Spleen (tissue), 11 donors: ENCODE data around the gene SEC22C. TPM values are rescaled to one million over a fixed set of nuclear protein-coding genes. Genes with fewer than 3 reads are reported as not detected.

Experiments
- DNase-seq: peaks from one replicate; pipeline ENCODE4 v3.0.0-alpha.2; 2020
- H3K27ac ChIP-seq, 8 donors: fragments of 200-600 bp; sonication (generic) in 7 of 8; 1 replicate in 4 of 8; 2 replicates in 4 of 8; pipeline versions ENCODE4 v1.5.0 to v1.8.0; 2016 to 2021; ENCODE audit warnings: inconsistent platforms in 4 of 8, mild to moderate bottlenecking in 4 of 8, moderate library complexity in 1 of 8
- H3K27me3 ChIP-seq, 7 donors: fragments of 200-600 bp; sonication (generic) in 6 of 7; replicated peaks in 1 of 7; 1 replicate in 4 of 7; 2 replicates in 3 of 7; pipeline versions ENCODE4 v1.5.0 to v1.8.0; 2016 to 2021; ENCODE audit warnings: inconsistent platforms in 3 of 7, mild to moderate bottlenecking in 1 of 7
- H3K36me3 ChIP-seq, 6 donors: fragments of 200-600 bp; sonication (generic) in 5 of 6; 1 replicate in 4 of 6; 2 replicates in 2 of 6; pipeline versions ENCODE4 v1.5.0 to v1.8.0; 2016 to 2021; ENCODE audit warnings: inconsistent platforms in 2 of 6
- H3K4me1 ChIP-seq, 6 donors: fragments of 200-600 bp; sonication (generic) in 5 of 6; 1 replicate in 3 of 6; 2 replicates in 3 of 6; pipeline versions ENCODE4 v1.5.0 to v1.8.0; 2016 to 2021; ENCODE audit warnings: inconsistent platforms in 3 of 6
- H3K4me3 ChIP-seq, 8 donors: fragments of 200-600 bp; sonication (generic) in 7 of 8; 1 replicate in 4 of 8; 2 replicates in 4 of 8; pipeline versions ENCODE4 v1.5.0 to v1.8.0; 2016 to 2021; ENCODE audit warnings: inconsistent platforms in 4 of 8, mild to moderate bottlenecking in 4 of 8, moderate library complexity in 2 of 8
- H3K9me3 ChIP-seq, 8 donors: fragments of 200-600 bp; sonication (generic) in 7 of 8; 1 replicate in 4 of 8; 2 replicates in 4 of 8; pipeline versions ENCODE4 v1.5.0 to v1.8.0; 2016 to 2021; ENCODE audit warnings: inconsistent platforms in 4 of 8
- POLR2A ChIP-seq, 3 donors: fragments of 450-650 bp; IDR thresholded peaks; one replicate each; pipeline ENCODE4 v1.5.1; 2017; ENCODE audit warnings: antibody characterized with exemption in 3 of 3, mild to moderate bottlenecking in 1 of 3
- POLR2AphosphoS5 ChIP-seq, 3 donors: sonication (generic); formaldehyde crosslinking; IDR thresholded peaks; one replicate each; pipeline ENCODE4 v1.5.1; 2017; ENCODE audit warnings: antibody characterized with exemption in 3 of 3
- WGBS, 5 donors: extraction: QIAGEN DNeasy Blood & Tissue Kit in 3 of 5; methylation state at CpG; one replicate each; pipeline versions ENCODE4 v1.1.5 to v1.1.7; 2013 to 2018; 5-methylcytosine and 5-hydroxymethylcytosine counted together
- intact Hi-C: fragments of 100-400 bp; cut with DNase I; formaldehyde crosslinking; loops from one replicate; pipeline ENCODE4 v1.15.0; 2023; ENCODE audit warnings: low total_unique reads
- polyA plus RNA-seq, 3 donors: library from polyadenylated mRNA; stranded (reverse); fragments of 200-250 nt; gene quantifications; one replicate each; pipeline ENCODE4 v1.2.1, GENCODE V29; 2013
- total RNA-seq, 7 donors: library from RNA; depleted of rRNA in 3 of 7; stranded (reverse); fragments of >200 nt in 3 of 7; fragmentation: NEBNext Ultra II Directional in 4 of 7; extraction: Animal tissue kit (Norgen Biotek cat#: 25700) in 4 of 7; gene quantifications; one replicate each; pipeline versions ENCODE4 v1.1.0 to v1.2.1, GENCODE V29; 2016 to 2021
- TF ChIP-seq, protein P1 (sequence below), 11 experiments: fragments of 200-600 bp in 7 of 11; fragments of 450-650 bp in 4 of 11; sonication (generic) in 4 of 11; IDR thresholded peaks in 8 of 11; conservative IDR thresholded peaks in 3 of 11; 1 replicate in 7 of 11; 2 replicates in 4 of 11; pipeline versions ENCODE4 v1.4.0 to v1.8.0; 2016 to 2021; ENCODE audit warnings: antibody characterized with exemption in 11 of 11, inconsistent platforms in 4 of 11, mild to moderate bottlenecking in 1 of 11
- donor health status: healthy with polysubstance abuse.
- donor health status: DM: no; HTN: no; CAD: no; lungs with moderate emphysema.
- donor health status: DM: no; HTN: no; CAD: no.
- donor health status: Bipolar disorder and iron deficiency.
- donor health status: healthy.
- donor health status: DM: no; HTN: no; CAD: no.
- donor health status: DM: yes; HTN: yes; CAD: no.

SEC22C gene
- total and polyA plus RNA-seq, 10 donors, result 13.5 to 58.2 (median 37.8) TPM

DNA sequence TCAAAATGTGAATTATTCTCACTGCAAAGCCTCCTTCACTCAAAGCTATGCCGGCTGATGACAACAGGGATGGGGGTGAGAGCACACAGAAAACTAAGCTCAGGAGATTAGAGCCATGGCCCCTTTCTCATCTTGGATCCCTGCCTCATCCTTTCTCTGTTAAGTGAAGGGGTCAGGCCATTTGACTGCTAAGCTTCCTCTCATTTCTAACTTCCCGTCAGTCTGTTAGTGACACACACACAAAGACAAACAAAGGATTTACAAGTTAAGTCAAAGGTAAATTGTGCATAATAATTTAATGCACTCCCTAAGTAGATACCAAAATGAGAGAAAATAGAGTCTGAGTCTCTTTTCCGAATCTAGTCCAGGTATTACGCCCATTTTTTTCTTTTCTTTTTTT is 10.0 kb upstream of the SEC22C start:
- no peak for DNase-seq
- Histone ChIP-seq H3K27ac (peak overlapping the region; percentile 51 to 94 (median 90)), H3K36me3 (peaks cover 0 to 47% (median 14%) of the 10 kb centered on the region in 6 donors), H3K4me3 (peak overlapping the region in 7 of 8 donors; percentile 47 to 84 (median 70)), H3K9me3 (no peaks in the 10 kb centered on the region), H3K27me3 (no peaks in the 10 kb centered on the region), H3K4me1 (peaks cover 15 to 42% (median 27%) of the 10 kb centered on the region in 6 donors)
- intact Hi-C loops, result no loop called here
- no peak for TF ChIP-seq POLR2A (IDR thresholded peaks at IDR 0.05)
- TF ChIP-seq, protein P1, sequence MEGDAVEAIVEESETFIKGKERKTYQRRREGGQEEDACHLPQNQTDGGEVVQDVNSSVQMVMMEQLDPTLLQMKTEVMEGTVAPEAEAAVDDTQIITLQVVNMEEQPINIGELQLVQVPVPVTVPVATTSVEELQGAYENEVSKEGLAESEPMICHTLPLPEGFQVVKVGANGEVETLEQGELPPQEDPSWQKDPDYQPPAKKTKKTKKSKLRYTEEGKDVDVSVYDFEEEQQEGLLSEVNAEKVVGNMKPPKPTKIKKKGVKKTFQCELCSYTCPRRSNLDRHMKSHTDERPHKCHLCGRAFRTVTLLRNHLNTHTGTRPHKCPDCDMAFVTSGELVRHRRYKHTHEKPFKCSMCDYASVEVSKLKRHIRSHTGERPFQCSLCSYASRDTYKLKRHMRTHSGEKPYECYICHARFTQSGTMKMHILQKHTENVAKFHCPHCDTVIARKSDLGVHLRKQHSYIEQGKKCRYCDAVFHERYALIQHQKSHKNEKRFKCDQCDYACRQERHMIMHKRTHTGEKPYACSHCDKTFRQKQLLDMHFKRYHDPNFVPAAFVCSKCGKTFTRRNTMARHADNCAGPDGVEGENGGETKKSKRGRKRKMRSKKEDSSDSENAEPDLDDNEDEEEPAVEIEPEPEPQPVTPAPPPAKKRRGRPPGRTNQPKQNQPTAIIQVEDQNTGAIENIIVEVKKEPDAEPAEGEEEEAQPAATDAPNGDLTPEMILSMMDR (IDR thresholded peaks at IDR 0.05 in 8 of 11, conservative IDR thresholded peaks at IDR 0.05 in 3 of 11), result no peak
- TF ChIP-seq POLR2AphosphoS5 (IDR thresholded peaks at IDR 0.05), result no peak
- WGBS, 5 donors, result 63 to 85% (median 72%) methylated on average over 4 of the region's 4 CpGs

- DNase-seq, result peak; percentile 87
- Histone ChIP-seq H3K4me1 (peaks cover 15 to 42% (median 27%) of the 10 kb centered on the region in 6 donors), H3K4me3 (peak overlapping the region; percentile 47 to 84 (median 70)), H3K9me3 (no peaks in the 10 kb centered on the region), H3K27ac (peak overlapping the region; percentile 51 to 94 (median 90)), H3K27me3 (no peaks in the 10 kb centered on the region), H3K36me3 (peaks cover 0 to 41% (median 14%) of the 10 kb centered on the region in 6 donors)
- intact Hi-C loops, result no loop called here
- 6 to 16% (median 12%) methylated on average over 37 to 44 of the region's 44 CpGs for WGBS, 5 donors
- TF ChIP-seq POLR2A (IDR thresholded peaks at IDR 0.05), result no peak
- no peak for TF ChIP-seq POLR2AphosphoS5 (IDR thresholded peaks at IDR 0.05)
- TF ChIP-seq, protein P1 (IDR thresholded peaks at IDR 0.05 in 8 of 11, conservative IDR thresholded peaks at IDR 0.05 in 3 of 11), result no peak
Observed at GRCh38 chr3:42590989-42591756, 9.4 kb upstream of the SEC22C start.

- intact Hi-C loops, result no loop called here
- 87 to 96% (median 92%) methylated on average over 20 of the region's 20 CpGs for WGBS, 5 donors
- peak overlapping the region in 6 of 8 donors; percentile 47 to 84 (median 70) for H3K4me3 ChIP-seq
- peaks cover 15 to 42% (median 27%) of the 10 kb centered on the region in 6 donors for H3K4me1 ChIP-seq
- peak overlapping the region in 7 of 8 donors; percentile 51 to 94 (median 91) for H3K27ac ChIP-seq
- H3K27me3 ChIP-seq, result no peaks in the 10 kb centered on the region
- H3K36me3 ChIP-seq, result peaks cover 0 to 28% (median 7%) of the 10 kb centered on the region in 6 donors
- peak; percentile 75 for DNase-seq
- TF ChIP-seq POLR2AphosphoS5 (IDR thresholded peaks at IDR 0.05), result no peak
- TF ChIP-seq POLR2A (IDR thresholded peaks at IDR 0.05), result no peak
- TF ChIP-seq, protein P1 (IDR thresholded peaks at IDR 0.05 in 8 of 11, conservative IDR thresholded peaks at IDR 0.05 in 3 of 11), result no peak
- no peaks in the 10 kb centered on the region for H3K9me3 ChIP-seq
Observed at GRCh38 chr3:42589382-42590109, 7.8 kb upstream of the SEC22C start.

GRCh38 chr3:42588625-42589024 is 6.9 kb upstream of the SEC22C start:
- Histone ChIP-seq H3K4me3 (no peak overlapping the region), H3K9me3 (no peaks in the 10 kb centered on the region), H3K27ac (no peak overlapping the region), H3K36me3 (peaks cover 0 to 19% (median 2%) of the 10 kb centered on the region in 6 donors), H3K4me1 (peaks cover 15 to 34% (median 27%) of the 10 kb centered on the region in 6 donors), H3K27me3 (no peaks in the 10 kb centered on the region)
- whole genome bisulfite sequencing, 5 donors, result 77 to 85% (median 83%) methylated on average over 5 of the region's 5 CpGs
- peak; percentile 41 for DNase-seq
- intact Hi-C loops, result no loop called here
- TF ChIP-seq POLR2A (IDR thresholded peaks at IDR 0.05) (no peak), POLR2AphosphoS5 (IDR thresholded peaks at IDR 0.05) (no peak)
- TF ChIP-seq, protein P1 (IDR thresholded peaks at IDR 0.05 in 8 of 11, conservative IDR thresholded peaks at IDR 0.05 in 3 of 11), result no peak
